IPS DF 6.9 (cell line): Measurements from ENCODE around the gene MCC.

ENCODE experiments used
- DNase-seq: peaks from one replicate; pipeline ENCODE4 v3.0.0-alpha.2; 2013; ENCODE audit warnings: low read depth, low spot score
- H3K27ac ChIP-seq: one replicate; pipeline ENCODE4 v1.5.1; 2013; ENCODE audit warnings: low read length, control low read depth
- H3K27me3 ChIP-seq: 2 replicates; pipeline ENCODE4 v1.6.1; 2013; ENCODE audit warnings: mild to moderate bottlenecking, low read length; ENCODE audit not compliant: control insufficient read depth, insufficient read depth
- H3K36me3 ChIP-seq: 2 replicates; pipeline ENCODE4 v1.6.1; 2013; ENCODE audit warnings: low read length; ENCODE audit not compliant: control insufficient read depth, insufficient read depth
- H3K4me1 ChIP-seq: 2 replicates; pipeline ENCODE4 v1.6.1; 2013; ENCODE audit warnings: low read length; ENCODE audit not compliant: control insufficient read depth, insufficient read depth
- H3K4me3 ChIP-seq: 2 replicates; pipeline ENCODE4 v1.5.1; 2013; ENCODE audit warnings: mild to moderate bottlenecking, low read length
- H3K9me3 ChIP-seq: 2 replicates; pipeline ENCODE4 v1.6.1; 2013; ENCODE audit warnings: low read length, inconsistent platforms; ENCODE audit not compliant: control insufficient read depth, insufficient read depth
- WGBS: extraction: QIAGEN DNeasy Blood & Tissue Kit; methylation state at CpG from one replicate; pipeline ENCODE4 v1.1.7; 2013; ENCODE audit warnings: mixed read lengths, missing lambda C conversion rate; ENCODE audit not compliant: insufficient read length, insufficient coverage; 5-methylcytosine and 5-hydroxymethylcytosine counted together

The MCC gene

DNA sequence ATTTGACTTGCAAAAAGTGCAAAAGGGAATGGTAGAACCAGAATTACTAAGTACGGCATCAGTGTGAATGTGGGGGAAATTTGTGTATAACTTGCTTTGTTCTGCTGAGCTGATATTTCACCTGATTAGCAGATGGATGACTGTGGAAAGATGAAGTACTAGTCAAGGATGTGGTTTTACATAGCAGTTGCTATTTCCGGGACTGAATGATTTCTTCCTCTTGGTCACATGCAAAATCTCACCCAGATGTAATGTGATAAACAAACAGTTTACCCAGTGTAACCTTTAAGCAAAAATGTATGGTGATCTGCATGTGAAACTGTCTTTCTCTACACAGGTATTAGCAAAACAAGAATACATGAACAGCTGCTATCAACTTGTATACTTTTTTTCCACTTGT lies 465.6 kb downstream of the MCC start:
- WGBS: no CpG with 5 or more reads among the region's 2 CpGs
- no peaks in the 10 kb centered on the region; the same call in 1 of the 2 replicates for H3K36me3 ChIP-seq
- H3K9me3 ChIP-seq: no peaks in the 10 kb centered on the region
- no peak overlapping the region for H3K4me3 ChIP-seq
- no peaks in the 10 kb centered on the region for H3K4me1 ChIP-seq
- no peak overlapping the region for H3K27ac ChIP-seq
- no peaks in the 10 kb centered on the region for H3K27me3 ChIP-seq
- no peak for DNase-seq

DNA sequence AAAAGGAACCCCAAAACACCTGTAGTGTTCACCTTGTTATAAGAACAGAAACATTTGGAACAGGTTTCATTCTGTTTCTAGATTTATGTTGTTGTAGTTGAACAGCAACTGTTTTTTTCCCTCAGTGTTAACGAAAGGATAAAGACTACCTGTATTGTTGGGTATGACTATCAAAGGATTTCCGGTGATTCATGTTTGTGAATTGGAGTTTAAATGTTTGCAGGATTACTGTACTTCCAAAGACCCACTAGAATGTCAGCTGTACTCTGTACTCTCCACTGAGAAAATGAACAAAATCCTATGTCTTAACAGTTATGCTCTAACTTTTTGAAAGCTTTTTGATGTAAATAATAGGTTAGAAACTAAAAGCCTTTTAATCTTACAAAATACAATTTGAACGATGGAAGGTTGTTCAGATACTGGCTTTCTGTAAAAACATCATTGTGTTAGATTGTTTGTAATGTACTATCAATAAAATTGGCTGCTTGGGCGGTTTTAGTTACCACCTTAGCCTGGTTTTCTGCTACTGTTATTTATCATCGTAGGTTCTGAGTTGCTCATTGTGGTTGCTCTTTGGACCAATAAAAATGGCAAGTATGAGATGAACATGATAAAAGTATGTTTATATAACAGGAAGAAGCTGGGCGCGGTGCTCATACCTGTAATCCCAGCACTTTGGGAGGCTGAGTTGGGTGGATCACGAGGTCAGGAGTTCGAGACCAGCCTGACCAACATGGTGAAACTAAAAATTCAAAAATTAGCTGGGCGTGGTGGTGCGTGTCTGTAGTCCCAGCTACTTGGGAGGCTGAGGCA lies 467.6 kb downstream of the MCC start:
- WGBS: no CpG with 5 or more reads among the region's 11 CpGs
- DNase-seq: no peak

DNA sequence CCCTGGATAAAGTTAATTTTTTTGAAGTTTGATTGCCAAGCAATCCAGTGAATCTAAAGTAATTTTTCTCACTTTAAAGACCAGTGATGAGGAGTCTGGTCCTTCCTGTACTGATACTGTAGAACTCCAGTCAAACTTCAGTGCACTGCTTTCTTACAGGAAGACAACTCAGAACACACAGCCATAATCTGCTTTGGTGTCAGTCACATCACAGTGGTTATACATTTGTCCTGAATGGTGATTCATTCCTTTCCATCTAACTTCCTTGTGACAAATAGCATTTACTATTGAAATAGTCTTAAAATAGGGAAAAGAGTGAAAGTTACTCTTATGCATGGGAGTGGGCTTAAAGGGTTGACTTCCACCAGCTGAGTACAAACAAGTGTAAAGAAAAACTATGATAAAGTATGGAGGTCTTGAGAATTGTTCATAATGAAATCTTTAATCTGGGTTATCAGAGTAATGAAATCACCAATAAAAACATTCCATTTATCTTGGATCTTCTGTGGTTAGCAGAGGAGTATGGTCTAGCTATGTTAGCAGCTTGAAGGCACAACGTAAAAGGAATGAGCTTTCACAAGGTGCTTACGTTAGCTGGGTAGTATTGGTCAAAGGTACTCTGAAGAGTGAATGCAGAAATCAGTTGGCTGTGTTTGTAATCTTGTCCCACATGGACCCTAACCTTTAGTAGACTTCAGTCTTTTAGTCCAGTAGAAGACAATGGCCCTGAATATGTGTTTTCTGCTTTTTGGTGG lies 470.2 kb downstream of the MCC start:
- no peak overlapping the region for H3K4me3 ChIP-seq
- DNase-seq: no peak
- no peaks in the 10 kb centered on the region for H3K27me3 ChIP-seq
- H3K36me3 ChIP-seq: peaks cover 3% of the 10 kb centered on the region; the same call in 1 of the 2 replicates
- no peaks in the 10 kb centered on the region for H3K4me1 ChIP-seq
- no peaks in the 10 kb centered on the region for H3K9me3 ChIP-seq
- H3K27ac ChIP-seq: no peak overlapping the region
- no CpG with 5 or more reads among the region's 2 CpGs for WGBS

More for the DNA sequence above, 467.6 kb downstream of the MCC start:
- Histone ChIP-seq H3K4me3 (no peak overlapping the region), H3K27me3 (no peaks in the 10 kb centered on the region), H3K36me3 (no peaks in the 10 kb centered on the region; the same call in 1 of the 2 replicates), H3K9me3 (no peaks in the 10 kb centered on the region), H3K27ac (no peak overlapping the region), H3K4me1 (no peaks in the 10 kb centered on the region)

DNA sequence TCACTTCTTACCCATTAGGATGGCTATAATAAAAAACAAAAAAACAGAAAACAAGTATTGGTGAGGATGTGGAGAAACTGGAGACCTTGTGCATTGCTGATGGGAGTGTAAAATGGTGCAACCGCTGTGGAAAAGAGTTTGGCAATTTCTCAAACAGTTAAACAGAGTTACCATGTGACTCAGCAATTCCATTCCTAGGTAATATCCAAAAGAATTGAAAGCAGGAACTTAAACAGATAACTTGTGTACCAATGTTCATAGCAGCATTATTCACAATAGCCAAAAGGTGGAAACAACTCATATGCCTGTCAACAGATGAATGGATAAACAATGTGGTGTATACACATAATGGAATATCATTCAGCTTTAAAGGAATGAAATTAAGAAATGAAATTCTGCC lies 482.8 kb downstream of the MCC start:
- Histone ChIP-seq H3K27ac (no peak overlapping the region), H3K36me3 (peaks cover 2% of the 10 kb centered on the region; the same call in 1 of the 2 replicates), H3K27me3 (no peaks in the 10 kb centered on the region), H3K4me1 (no peaks in the 10 kb centered on the region), H3K4me3 (no peak overlapping the region), H3K9me3 (no peaks in the 10 kb centered on the region)
- DNase-seq: no peak
- no CpG with 5 or more reads among the region's 1 CpG for WGBS

DNA sequence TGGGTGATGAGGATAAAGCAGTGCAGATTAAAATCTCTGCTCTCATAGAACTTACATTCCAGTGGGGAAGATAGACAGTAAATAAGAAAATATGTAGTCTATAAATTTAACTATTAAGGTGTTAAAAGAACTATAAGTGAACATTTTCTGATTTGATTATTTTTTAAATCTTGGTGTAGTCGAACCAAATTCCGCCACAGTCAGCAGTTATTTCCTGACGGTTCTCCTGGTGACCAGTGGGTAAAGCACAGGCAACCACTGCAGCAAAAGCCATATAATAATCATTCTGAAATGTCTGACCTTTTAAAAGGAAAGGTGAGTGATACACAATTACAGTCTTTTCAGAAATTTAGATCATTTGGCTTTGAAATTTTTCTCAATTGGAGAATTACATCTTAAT lies 484.5 kb downstream of the MCC start:
- Histone ChIP-seq H3K4me3 (no peak overlapping the region), H3K9me3 (no peaks in the 10 kb centered on the region), H3K36me3 (peaks cover 2% of the 10 kb centered on the region; the same call in 1 of the 2 replicates), H3K27me3 (no peaks in the 10 kb centered on the region), H3K4me1 (no peaks in the 10 kb centered on the region), H3K27ac (no peak overlapping the region)
- DNase-seq: no peak
- no CpG with 5 or more reads among the region's 3 CpGs for WGBS

DNA sequence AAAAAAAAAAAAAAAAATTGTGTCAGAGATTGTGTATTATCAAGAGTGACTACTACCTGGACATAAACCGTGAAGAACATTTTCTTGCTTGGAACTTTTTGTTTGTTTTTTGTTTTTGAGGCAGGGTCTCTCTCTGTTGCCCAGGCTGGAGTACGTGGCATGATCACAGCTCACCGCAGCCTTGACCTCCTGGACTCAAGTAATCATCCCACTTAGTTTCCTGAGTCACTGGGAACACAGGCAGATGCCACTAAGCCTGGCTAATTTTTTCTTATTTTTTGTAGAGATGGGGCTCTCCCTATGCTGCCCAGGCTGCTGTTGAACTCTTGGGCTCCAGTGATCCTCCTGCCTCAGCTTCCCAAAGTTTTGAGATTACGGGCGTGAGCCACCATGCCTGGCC lies 485.8 kb downstream of the MCC start:
- no CpG with 5 or more reads among the region's 5 CpGs for WGBS
- no peaks in the 10 kb centered on the region for H3K9me3 ChIP-seq
- no peaks in the 10 kb centered on the region for H3K4me1 ChIP-seq
- H3K27me3 ChIP-seq: no peaks in the 10 kb centered on the region
- H3K27ac ChIP-seq: no peak overlapping the region
- peaks cover 2% of the 10 kb centered on the region; the same call in 1 of the 2 replicates for H3K36me3 ChIP-seq
- DNase-seq: no peak
- H3K4me3 ChIP-seq: no peak overlapping the region

DNA sequence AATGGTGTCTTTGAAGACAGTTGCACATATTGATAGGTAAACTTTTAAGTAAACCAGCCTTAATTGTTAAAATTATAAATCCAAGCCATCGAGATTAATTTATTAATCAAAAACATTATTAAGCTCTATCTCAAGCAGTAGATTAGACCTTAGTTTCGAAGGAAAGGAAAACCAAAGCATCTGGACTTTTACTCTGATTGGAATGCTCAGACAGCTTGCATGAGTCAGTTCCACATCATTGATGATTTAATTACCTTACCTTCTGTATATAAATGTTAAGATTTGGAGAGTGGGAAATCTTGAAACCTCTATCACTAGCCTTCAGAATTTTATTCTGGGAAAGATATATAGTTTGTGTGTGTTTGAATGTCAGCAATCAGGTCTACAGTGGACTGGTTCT lies 487.8 kb downstream of the MCC start:
- no peak overlapping the region for H3K4me3 ChIP-seq
- no peaks in the 10 kb centered on the region for H3K4me1 ChIP-seq
- DNase-seq: no peak
- WGBS: no CpG with 5 or more reads among the region's 2 CpGs
- peaks cover 5% of the 10 kb centered on the region; the same call in 1 of the 2 replicates for H3K36me3 ChIP-seq
- H3K9me3 ChIP-seq: no peaks in the 10 kb centered on the region
- H3K27me3 ChIP-seq: no peaks in the 10 kb centered on the region
- no peak overlapping the region for H3K27ac ChIP-seq

DNA sequence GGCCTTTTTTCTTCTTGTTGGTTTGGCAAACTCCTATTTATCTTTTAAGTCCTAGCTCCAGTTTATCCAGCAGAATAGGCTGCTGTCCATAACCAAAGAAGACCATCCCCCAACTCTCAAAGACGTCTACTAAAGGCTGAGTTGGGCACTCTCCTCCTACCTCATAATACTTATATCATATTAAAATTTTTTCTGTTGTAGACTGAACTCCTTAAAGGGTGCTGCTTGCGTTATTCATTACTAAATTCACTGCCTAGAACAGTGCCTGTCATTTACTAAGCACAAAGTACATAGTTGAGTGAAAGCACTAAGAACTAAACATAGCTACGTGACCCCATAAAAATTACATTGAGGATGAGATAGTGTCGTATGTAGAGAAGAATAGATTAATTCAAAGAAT lies 490.0 kb downstream of the MCC start:
- DNase-seq: no peak
- Histone ChIP-seq H3K27me3 (no peaks in the 10 kb centered on the region), H3K4me1 (no peaks in the 10 kb centered on the region), H3K9me3 (no peaks in the 10 kb centered on the region), H3K27ac (no peak overlapping the region), H3K36me3 (peaks cover 5% of the 10 kb centered on the region; the same call in 1 of the 2 replicates), H3K4me3 (no peak overlapping the region)
- no CpG with 5 or more reads among the region's 4 CpGs for WGBS

DNA sequence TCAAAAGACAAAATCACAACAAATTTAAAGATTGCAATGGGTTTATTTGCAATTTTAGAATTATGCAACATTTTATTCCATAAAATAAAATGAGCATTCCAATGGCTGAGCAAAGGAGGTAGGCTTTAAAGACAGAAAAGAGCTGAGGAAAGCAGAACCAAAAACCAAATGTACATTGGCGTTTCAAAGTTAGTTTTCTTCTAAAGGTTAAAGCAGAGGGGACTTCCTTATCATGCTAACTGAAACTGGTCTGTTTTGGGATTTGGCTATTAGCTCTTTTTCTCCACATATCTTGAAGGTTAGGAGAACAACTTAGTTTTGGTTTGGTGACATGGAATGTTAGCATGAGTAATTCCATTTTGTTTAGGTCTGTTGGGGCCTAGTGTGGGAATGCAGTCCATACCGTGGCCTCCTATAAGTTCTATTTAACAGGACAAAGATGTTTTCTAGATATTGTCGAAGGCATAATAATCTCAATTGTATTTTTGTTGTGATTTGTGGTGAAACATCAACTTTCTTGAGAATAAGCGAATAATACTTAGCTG lies 491.4 kb downstream of the MCC start:
- Histone ChIP-seq H3K36me3 (peaks cover 3% of the 10 kb centered on the region; the same call in 1 of the 2 replicates), H3K4me1 (no peaks in the 10 kb centered on the region), H3K27me3 (no peaks in the 10 kb centered on the region), H3K4me3 (no peak overlapping the region), H3K27ac (no peak overlapping the region), H3K9me3 (no peaks in the 10 kb centered on the region)
- no peak for DNase-seq
- no CpG with 5 or more reads among the region's 4 CpGs for WGBS

DNA sequence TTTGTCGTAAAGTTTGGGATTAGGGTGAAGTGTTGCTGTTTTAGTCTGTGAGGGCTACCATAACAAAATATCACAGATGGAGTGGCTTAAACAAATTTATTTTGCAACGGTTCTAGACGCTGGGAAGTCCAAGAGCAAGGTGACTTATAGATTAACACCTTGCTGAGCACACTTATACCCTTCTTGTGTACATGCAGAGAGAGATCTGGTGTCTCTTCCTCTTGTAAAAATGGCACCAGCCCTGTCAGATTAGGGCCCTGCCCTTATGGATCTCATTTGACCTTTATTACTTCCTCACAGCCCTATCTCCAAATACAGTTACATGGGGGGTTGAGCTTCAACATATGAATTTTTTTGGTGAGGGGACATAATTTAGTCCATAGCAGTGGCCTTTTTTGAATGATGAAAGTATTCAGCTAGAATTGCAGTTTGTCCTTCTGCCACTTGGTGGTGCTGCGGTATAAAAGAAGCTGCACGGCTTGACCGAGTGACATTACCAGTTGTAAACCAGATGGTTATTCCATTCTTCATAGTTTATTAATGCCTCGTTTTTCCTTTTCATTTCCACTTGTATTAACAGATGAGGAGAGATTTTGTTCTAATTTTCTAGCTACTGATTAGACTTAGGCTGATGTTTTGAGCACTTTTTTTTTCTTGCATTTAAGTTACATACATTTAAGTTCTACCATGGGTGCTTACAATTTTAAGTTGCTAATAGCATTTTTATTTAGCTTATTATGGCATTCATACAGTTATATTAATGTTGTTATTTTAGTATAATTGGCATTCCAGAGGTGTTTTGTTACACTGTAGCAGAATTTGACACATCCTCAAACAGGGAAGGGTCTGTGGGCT lies 492.3 kb downstream of the MCC start:
- H3K27ac ChIP-seq: no peak overlapping the region
- no peaks in the 10 kb centered on the region for H3K27me3 ChIP-seq
- H3K36me3 ChIP-seq: peaks cover 3% of the 10 kb centered on the region; the same call in 1 of the 2 replicates
- no peaks in the 10 kb centered on the region for H3K9me3 ChIP-seq
- no peaks in the 10 kb centered on the region for H3K4me1 ChIP-seq
- peak; percentile 27 for DNase-seq
- WGBS: 100% methylated on average over 1 of the region's 7 CpGs
- H3K4me3 ChIP-seq: no peak overlapping the region
